ENCODE data around the gene ITGA2B.
"Not testable (repeated sequence)": the region's sequence is repeated elsewhere in the genome, so short reads cannot be mapped to it uniquely, and the experiment has no call there.

Gene ITGA2B

GRCh38 chr17:44348234-44348987 is 41.0 kb downstream of the ITGA2B start:
- 84% methylated on average over 9 of the region's 9 CpGs for WGBS (ENCODE audit: insufficient coverage)
- Histone ChIP-seq H3K27ac (ENCODE audit: insufficient read depth in 1 of 2, low read depth in 1 of 2, low read length in 2 of 2, poor library complexity in 1 of 2, severe bottlenecking in 2 of 2) (no peak overlapping the region), H3K9me3 (ENCODE audit: control extremely low read depth in 1 of 5, control insufficient read depth in 4 of 5, insufficient read depth in 2 of 5, low read depth in 1 of 5, low read length in 4 of 5) (no peaks in the 10 kb centered on the region), H3K36me3 (ENCODE audit: control insufficient read depth in 4 of 4, insufficient read depth in 4 of 4, low read length in 3 of 4) (peaks cover 0 to 33% (median 20%) of the 10 kb centered on the region in 4 experiments), H3K4me1 (ENCODE audit: control extremely low read depth in 1 of 4, control insufficient read depth in 4 of 4, insufficient read depth in 4 of 4, low read length in 3 of 4) (peaks cover 5 to 30% (median 24%) of the 10 kb centered on the region in 4 experiments), H3K27me3 (replicated peaks in 2 of 5; ENCODE audit: control insufficient read depth in 4 of 5, insufficient read depth in 5 of 5, low read length in 4 of 5) (peaks cover 0 to 3% (median 0%) of the 10 kb centered on the region in 5 experiments), H3K4me3 (ENCODE audit: control insufficient read depth in 1 of 7, extremely low read depth in 1 of 7, insufficient read depth in 4 of 7, low read depth in 2 of 7, low read length in 6 of 7) (no peak overlapping the region)
- peak in 2 of 3 donors; percentile 63 to 66 for DNase-seq
- ChIA-PET POLR2A (no interaction called here), CTCF (interaction anchor here (0.9 to 10.1 kb wide), 9 partner anchors 10 to 147 kb away, joined by 3 to 84 read pairs (median 4); no protein-coding TSS in a partner anchor)

GRCh38 chr17:44347206-44348055 is 42.0 kb downstream of the ITGA2B start:
- WGBS (ENCODE audit: insufficient coverage), result 83% methylated on average over 6 of the region's 18 CpGs
- POLR2A ChIA-PET; DNase-seq; H3K27me3 ChIP-seq (replicated peaks in 2 of 5; ENCODE audit: control insufficient read depth in 4 of 5, insufficient read depth in 5 of 5, low read length in 4 of 5); H3K9me3 ChIP-seq (ENCODE audit: control extremely low read depth in 1 of 5, control insufficient read depth in 4 of 5, insufficient read depth in 2 of 5, low read depth in 1 of 5, low read length in 4 of 5); H3K27ac ChIP-seq (ENCODE audit: insufficient read depth in 1 of 2, low read depth in 1 of 2, low read length in 2 of 2, poor library complexity in 1 of 2, severe bottlenecking in 2 of 2); H3K4me3 ChIP-seq (ENCODE audit: control insufficient read depth in 1 of 7, extremely low read depth in 1 of 7, insufficient read depth in 4 of 7, low read depth in 2 of 7, low read length in 6 of 7): not testable (repeated sequence)
- Histone ChIP-seq H3K36me3 (ENCODE audit: control insufficient read depth in 4 of 4, insufficient read depth in 4 of 4, low read length in 3 of 4) (peaks cover 0 to 28% (median 19%) of the 10 kb centered on the region in 4 experiments), H3K4me1 (ENCODE audit: control extremely low read depth in 1 of 4, control insufficient read depth in 4 of 4, insufficient read depth in 4 of 4, low read length in 3 of 4) (peaks cover 5 to 30% (median 22%) of the 10 kb centered on the region in 4 experiments)
- CTCF ChIA-PET, result interaction anchor here (0.9 to 10.1 kb wide), 5 partner anchors 12 to 228 kb away, joined by 3 to 84 read pairs (median 4); no protein-coding TSS in a partner anchor

- Histone ChIP-seq H3K4me1 (ENCODE audit: control extremely low read depth in 1 of 4, control insufficient read depth in 4 of 4, insufficient read depth in 4 of 4, low read length in 3 of 4) (peaks cover 5 to 30% (median 22%) of the 10 kb centered on the region in 4 experiments), H3K27me3 (replicated peaks in 2 of 5; ENCODE audit: control insufficient read depth in 4 of 5, insufficient read depth in 5 of 5, low read length in 4 of 5) (peaks cover 0 to 3% (median 0%) of the 10 kb centered on the region in 5 experiments), H3K36me3 (ENCODE audit: control insufficient read depth in 4 of 4, insufficient read depth in 4 of 4, low read length in 3 of 4) (peaks cover 0 to 17% (median 10%) of the 10 kb centered on the region in 4 experiments), H3K9me3 (ENCODE audit: control extremely low read depth in 1 of 5, control insufficient read depth in 4 of 5, insufficient read depth in 2 of 5, low read depth in 1 of 5, low read length in 4 of 5) (no peaks in the 10 kb centered on the region), H3K4me3 (ENCODE audit: control insufficient read depth in 1 of 7, extremely low read depth in 1 of 7, insufficient read depth in 4 of 7, low read depth in 2 of 7, low read length in 6 of 7) (peak overlapping the region; percentile 78 to 97 (median 87)), H3K27ac (ENCODE audit: insufficient read depth in 1 of 2, low read depth in 1 of 2, low read length in 2 of 2, poor library complexity in 1 of 2, severe bottlenecking in 2 of 2) (no peak overlapping the region)
- POLR2A ChIA-PET, result interaction anchor here (1.0 kb wide), 1 partner anchor 147 kb away, joined by 6 read pairs; no protein-coding TSS in a partner anchor
- 82% methylated on average over 10 of the region's 13 CpGs for WGBS (ENCODE audit: insufficient coverage)
- CTCF ChIA-PET, result interaction anchor here (0.6 to 10.1 kb wide), 21 partner anchors 8 to 432 kb away, joined by 3 to 84 read pairs (median 5); partner anchors contain the start of gene FAM171A2
- DNase-seq, result no peak
Measured at GRCh38 chr17:44346064-44346844, 43.2 kb downstream of the ITGA2B start.

GRCh38 chr17:44345454-44346026 is 43.9 kb downstream of the ITGA2B start:
- H3K27me3 ChIP-seq (replicated peaks in 2 of 5; ENCODE audit: control insufficient read depth in 4 of 5, insufficient read depth in 5 of 5, low read length in 4 of 5), result peaks cover 0 to 3% (median 0%) of the 10 kb centered on the region in 5 experiments
- H3K4me1 ChIP-seq (ENCODE audit: control extremely low read depth in 1 of 4, control insufficient read depth in 4 of 4, insufficient read depth in 4 of 4, low read length in 3 of 4), result peaks cover 5 to 30% (median 22%) of the 10 kb centered on the region in 4 experiments
- H3K27ac ChIP-seq (ENCODE audit: insufficient read depth in 1 of 2, low read depth in 1 of 2, low read length in 2 of 2, poor library complexity in 1 of 2, severe bottlenecking in 2 of 2), result peak overlapping the region in 1 of 2 experiments; percentile 75
- peak; percentile 66 to 69 (median 68) for DNase-seq
- CTCF ChIA-PET, result interaction anchor here (0.6 to 3.3 kb wide), 21 partner anchors 9 to 432 kb away, joined by 3 to 34 read pairs (median 4); partner anchors contain the start of gene FAM171A2
- H3K9me3 ChIP-seq (ENCODE audit: control extremely low read depth in 1 of 5, control insufficient read depth in 4 of 5, insufficient read depth in 2 of 5, low read depth in 1 of 5, low read length in 4 of 5), result no peaks in the 10 kb centered on the region
- 0% methylated on average over 4 of the region's 21 CpGs for WGBS (ENCODE audit: insufficient coverage)
- peak overlapping the region; percentile 78 to 97 (median 87) for H3K4me3 ChIP-seq (ENCODE audit: control insufficient read depth in 1 of 7, extremely low read depth in 1 of 7, insufficient read depth in 4 of 7, low read depth in 2 of 7, low read length in 6 of 7)
- peaks cover 0 to 11% (median 6%) of the 10 kb centered on the region in 4 experiments for H3K36me3 ChIP-seq (ENCODE audit: control insufficient read depth in 4 of 4, insufficient read depth in 4 of 4, low read length in 3 of 4)
- POLR2A ChIA-PET, result interaction anchor here (1.0 to 1.4 kb wide), 3 partner anchors 11 to 147 kb away, joined by 3 to 6 read pairs (median 3); no protein-coding TSS in a partner anchor

- Histone ChIP-seq H3K4me1 (ENCODE audit: control extremely low read depth in 1 of 4, control insufficient read depth in 4 of 4, insufficient read depth in 4 of 4, low read length in 3 of 4) (peaks cover 5 to 30% (median 22%) of the 10 kb centered on the region in 4 experiments), H3K36me3 (ENCODE audit: control insufficient read depth in 4 of 4, insufficient read depth in 4 of 4, low read length in 3 of 4) (peaks cover 0 to 7% (median 4%) of the 10 kb centered on the region in 4 experiments), H3K27ac (ENCODE audit: insufficient read depth in 1 of 2, low read depth in 1 of 2, low read length in 2 of 2, poor library complexity in 1 of 2, severe bottlenecking in 2 of 2) (peak within 1 kb of the TSS in 1 of 2 experiments; percentile 75), H3K4me3 (ENCODE audit: control insufficient read depth in 1 of 7, extremely low read depth in 1 of 7, insufficient read depth in 4 of 7, low read depth in 2 of 7, low read length in 6 of 7) (peak within 1 kb of the TSS; percentile 78 to 97 (median 87)), H3K9me3 (ENCODE audit: control extremely low read depth in 1 of 5, control insufficient read depth in 4 of 5, insufficient read depth in 2 of 5, low read depth in 1 of 5, low read length in 4 of 5) (no peaks in the 10 kb centered on the region), H3K27me3 (replicated peaks in 2 of 5; ENCODE audit: control insufficient read depth in 4 of 5, insufficient read depth in 5 of 5, low read length in 4 of 5) (peaks cover 0 to 3% (median 0%) of the 10 kb centered on the region in 5 experiments)
- CTCF ChIA-PET, result interaction anchor here (0.9 to 3.3 kb wide), 18 partner anchors 9 to 431 kb away, joined by 3 to 34 read pairs (median 5); partner anchors contain the start of gene FAM171A2
- peak; percentile 90 to 93 (median 93) for DNase-seq
- 0% methylated on average over 20 of the region's 26 CpGs for WGBS (ENCODE audit: insufficient coverage)
- POLR2A ChIA-PET, result interaction anchor here (1.0 to 1.4 kb wide), 3 partner anchors 10 to 146 kb away, joined by 3 to 6 read pairs (median 3); no protein-coding TSS in a partner anchor
Measured at GRCh38 chr17:44344939-44345453, 44.5 kb downstream of the ITGA2B start, which contains the start of gene GRN. GRN (plus strand) TSS chr17:44345302; CDS start chr17:44349165, 3,863 bp downstream.

All from common myeloid progenitor, CD34-positive (primary cell).